Stimulated activated CD4-positive, alpha-beta T cell treated with anti-CD3 and anti-CD28 coated beads, Interleukin-4, amount 100 ng/mL, for 24 hours (primary cell): ENCODE data around the gene SNRNP200.

Experiments
- DNase-seq: peaks from one replicate; pipeline ENCODE4 v3.0.0-alpha.2; 2020

Gene SNRNP200

DNA sequence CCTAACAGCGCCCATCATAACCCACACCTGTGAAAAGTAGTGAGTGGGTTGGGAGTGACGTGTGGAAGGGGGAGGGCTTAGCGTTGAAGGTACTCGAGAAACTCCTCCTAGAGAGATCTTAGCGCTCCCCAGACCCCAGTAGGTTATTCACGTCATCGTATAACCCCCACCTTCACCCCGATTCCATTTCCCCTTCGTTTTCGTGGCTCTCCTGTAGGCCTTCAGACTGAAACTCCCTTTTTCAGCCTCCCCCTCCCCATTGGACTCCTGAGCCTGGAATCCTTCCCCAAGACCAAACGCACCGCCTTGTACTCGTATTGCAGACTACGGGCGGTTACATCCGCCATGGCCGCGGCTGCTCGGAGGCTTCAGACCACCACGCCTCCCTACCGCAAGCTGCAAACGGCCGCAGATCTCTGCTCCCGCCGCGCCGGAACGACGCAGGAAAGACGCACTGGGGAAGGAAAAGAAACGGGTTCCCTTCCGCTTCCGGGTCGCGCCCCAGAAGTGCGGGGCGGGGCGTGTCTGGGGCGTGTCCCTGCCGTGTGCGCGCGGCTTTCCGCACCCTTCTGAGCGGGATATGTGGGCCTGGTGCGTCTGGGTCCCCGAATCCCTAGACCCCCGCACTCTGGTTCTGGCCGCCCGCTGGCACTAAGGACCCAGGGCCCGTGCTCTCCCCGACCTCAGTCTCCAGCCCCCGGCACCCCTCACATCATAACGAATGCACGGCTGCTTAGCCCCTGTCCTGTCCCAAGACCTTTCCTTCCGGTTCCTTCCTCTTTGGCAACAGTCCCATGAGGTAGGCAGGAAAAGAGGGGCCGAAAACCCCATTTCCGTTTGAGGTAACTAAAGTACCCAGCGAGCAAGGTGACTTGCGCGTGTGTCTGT, at the start of gene SNRNP200:
SNRNP200 (minus strand) TSS at position 456 of the 888 bp plus-strand sequence; CDS start at position 347, 109 bp downstream.
- DNase-seq = peak; percentile 92

DNA sequence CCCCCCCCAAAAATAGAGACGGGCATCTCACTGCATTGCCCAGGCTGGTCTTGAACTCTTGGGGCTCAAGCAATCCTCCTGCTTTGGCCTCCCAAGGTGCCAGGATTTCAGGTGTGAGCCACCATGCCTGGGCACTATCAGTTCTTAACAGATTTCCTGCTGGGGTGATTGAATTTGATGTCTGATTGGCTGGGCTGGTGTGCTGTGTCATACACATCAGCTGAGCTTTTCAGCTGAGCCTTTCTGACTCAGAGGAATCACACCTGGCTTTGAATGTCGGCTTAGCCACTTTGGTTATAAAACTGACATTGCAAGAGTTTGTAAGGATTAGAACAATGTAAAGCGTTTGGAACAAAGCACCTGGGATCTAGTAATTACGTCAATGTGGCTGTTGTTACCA, 49.1 kb upstream of the SNRNP200 start:
- no peak for DNase-seq

DNA sequence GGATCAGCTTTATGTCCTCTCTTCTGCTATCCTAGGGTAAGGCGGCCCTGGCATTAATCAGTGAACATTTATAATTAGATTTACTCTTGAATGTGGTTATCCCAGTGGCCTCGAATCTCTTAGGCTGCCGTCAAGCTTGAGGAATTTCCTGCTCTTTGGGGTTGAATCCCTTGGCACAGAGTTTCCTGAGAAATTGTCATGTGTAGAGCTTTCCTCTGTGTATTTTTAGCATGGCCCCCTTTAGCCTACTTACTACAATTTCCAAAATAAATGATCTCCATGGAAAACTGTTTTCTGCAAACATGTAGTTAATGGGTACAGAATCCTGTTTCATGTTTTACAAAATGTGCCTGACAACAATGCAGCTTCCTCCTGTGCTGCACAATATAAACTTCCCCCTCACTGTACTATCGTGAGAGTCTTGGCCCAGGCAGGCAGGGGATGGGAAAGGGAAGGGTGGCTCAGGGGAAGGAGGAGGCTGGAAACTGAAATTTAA, 48.3 kb upstream of the SNRNP200 start:
- DNase-seq = no peak

DNA sequence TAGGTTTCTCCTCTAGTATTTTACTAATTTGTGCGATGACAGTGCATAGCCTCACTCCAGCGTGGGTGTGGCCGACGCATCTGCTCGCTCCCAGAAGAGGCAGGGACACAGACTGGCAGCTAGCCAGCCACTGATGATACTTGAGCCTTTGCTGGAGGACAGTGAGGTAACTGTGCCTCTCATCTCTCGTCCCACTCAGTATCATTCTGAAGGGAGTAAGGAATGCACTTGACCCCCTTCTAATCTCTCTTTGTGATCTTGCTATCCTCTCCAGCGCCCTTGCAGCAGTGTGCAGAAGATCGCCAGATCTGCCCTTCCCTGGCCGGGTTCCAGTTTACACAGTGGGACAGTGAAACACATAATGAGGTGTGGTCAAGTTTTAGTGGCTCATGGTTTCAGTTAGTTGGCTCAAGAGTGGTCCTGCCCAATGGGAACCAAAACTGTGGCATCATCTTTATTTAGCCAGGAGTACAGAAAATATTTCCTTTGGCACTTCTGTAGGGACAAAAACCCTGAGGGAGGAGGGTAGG, 47.8 kb upstream of the SNRNP200 start:
- no peak for DNase-seq

DNA sequence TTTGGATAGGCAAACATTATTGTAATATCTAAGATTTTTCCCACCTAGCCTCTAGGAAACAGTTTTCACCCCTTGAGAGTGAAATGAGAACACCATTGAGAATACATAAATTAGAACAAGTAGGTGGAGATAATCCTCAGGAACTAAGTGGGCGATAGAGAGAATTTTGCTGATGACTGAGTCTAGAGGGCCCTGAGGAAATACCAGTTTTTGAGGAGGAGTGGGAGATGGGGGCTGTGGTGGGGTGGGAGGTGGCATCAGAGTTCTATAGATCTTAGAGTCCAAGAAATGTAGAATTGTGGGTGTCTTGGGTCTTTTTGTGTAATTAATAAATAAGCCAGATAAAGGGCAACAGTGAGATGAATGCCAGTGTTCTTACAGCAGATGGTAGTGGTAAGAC, 42.0 kb upstream of the SNRNP200 start:
- DNase-seq = no peak

DNA sequence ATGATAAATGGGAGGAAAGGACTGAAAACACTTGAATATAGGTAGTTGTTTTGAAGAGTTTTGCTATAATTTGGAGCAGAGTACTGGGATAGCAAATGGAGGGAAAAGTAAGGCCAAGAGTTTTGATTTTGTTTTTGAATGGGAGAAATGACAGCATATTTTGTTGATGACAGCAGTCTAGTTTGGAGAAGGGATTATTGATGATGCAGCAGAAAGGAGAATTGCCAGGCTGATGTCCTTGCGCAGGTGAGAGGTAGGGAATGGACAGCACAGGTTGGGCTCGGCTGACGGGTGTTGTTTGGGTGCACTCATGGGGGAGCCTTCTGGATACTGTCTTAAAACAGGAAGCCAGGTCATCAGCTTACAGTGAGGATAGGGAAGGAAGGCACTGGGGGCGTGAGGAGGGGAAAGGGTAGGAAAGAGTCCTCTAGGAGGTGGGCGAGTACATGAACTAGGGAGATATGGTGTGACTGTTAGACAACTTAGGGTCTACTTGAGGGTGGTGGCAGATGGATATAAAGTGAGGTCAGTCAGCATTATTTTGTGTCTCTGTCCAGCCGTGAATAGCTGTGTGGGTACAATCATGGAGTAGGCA, 40.6 kb upstream of the SNRNP200 start:
- no peak for DNase-seq

DNA sequence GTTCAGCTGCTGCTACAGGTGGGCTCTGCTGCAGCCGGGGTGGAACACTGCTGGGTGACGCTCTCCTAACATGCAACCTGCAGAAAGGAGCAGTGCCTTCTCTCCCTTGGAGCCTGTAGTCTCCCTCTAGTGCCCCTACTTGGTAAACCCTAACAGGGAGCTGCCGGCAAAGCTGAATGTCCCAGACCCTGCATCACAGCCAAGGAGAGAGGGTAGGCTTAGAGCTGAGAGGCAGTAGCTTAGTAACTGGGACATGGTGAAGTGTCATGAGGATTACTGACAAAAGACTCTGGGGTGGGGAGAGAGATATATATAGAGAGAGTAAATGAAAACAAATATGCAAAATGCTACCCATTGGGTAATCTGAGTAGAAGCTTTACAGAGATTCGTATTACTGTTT, 40.1 kb upstream of the SNRNP200 start:
- no peak for DNase-seq

DNA sequence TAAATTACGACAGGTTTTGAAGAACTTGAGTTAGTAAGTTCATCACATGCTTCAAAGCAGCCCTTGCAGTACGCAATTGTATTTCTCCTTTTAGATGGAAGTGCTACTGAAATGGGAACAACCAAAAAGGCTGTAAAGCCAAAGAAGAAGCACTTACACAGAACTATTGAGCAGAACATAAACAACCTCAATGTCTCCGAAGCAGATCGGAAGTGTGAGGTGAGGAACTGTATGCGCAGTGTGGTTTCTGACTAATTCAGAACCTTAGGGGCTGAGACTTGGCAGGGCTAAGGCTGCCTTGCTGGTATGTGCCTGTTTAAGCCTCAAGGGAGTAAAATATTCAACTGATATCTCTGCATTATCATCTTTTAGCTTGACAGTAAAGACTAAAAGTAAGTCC, 38.7 kb upstream of the SNRNP200 start:
- DNase-seq = peak; percentile 60

DNA sequence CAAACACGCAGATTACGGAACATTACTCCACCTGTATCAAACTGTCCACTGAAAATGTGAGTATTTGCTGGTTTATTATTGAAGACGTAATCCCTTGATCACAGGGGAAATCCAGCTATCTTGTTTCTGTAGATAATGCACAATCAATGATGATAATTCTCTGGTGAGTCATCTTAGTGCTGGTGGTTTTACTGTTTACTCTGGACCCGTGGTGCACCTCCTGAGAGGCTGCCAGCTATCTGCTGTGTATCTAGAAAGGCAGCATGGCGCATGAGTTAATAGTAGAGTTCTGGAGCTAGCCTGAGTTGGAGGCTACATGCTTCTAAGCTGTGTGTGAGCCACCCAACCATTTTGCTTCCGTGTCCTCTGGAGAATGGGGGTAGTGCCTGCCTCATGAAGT, 36.7 kb upstream of the SNRNP200 start:
- peak; percentile 59 for DNase-seq

DNA sequence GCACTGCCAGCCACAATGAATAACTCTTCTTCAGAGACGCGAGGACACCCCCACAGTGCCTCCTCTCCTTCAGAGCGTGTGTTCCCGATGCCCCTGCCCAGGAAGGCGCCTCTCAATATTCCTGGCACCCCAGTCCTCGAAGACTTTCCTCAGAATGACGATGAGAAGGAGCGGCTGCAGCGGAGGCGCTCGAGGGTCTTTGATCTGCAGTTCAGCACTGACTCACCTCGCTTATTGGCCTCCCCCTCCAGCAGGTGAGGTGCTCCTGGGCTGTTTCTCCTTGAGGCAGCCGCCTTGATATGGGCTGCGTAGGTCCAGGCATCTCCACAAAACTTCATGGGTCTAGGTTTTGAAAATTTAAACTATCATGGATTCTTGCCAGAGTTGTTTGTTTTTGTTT, 36.3 kb upstream of the SNRNP200 start:
- no peak for DNase-seq

DNA sequence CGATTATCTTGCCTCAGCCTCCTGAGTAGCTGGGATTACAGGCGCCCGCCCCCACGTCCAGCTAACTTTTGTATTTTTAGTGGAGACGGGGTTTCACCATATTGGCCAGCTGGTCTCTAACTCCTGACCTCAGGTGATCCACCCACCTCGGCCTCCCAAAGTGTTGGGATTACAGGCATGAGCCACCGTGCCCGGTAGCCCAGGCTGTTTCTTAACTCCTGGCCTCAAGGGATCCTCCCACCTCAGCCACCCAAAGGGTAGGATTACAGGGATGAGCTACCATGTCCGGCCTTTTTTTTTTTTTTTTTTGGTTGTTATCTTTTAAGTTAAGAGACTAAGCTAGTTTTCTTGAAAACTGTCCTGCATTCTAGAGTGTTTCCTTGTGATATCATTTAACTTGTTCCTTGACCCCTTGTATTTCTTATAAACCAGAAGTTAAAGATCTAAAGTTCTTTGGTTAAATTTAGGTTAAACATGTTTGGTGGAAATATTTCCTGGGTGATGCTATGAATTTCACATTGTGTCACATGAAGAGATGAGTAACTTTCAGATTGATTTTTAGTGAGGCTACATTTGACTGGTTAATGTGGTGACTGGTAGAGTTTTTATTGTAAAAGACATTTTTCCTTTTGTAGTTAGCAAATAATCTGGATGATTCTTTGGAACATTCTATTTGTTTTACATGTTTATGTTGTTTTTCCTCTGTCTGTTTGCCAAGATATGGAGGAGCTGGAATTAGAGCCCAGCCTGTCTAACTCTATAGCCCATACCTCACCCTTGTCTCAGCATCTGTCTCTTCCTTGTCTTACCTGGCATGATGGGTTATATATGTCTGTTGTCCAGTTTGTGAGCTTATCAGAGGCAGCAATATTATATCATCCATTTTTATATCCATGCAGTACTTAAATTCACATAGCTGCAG, 35.4 kb upstream of the SNRNP200 start:
- no peak for DNase-seq

DNA sequence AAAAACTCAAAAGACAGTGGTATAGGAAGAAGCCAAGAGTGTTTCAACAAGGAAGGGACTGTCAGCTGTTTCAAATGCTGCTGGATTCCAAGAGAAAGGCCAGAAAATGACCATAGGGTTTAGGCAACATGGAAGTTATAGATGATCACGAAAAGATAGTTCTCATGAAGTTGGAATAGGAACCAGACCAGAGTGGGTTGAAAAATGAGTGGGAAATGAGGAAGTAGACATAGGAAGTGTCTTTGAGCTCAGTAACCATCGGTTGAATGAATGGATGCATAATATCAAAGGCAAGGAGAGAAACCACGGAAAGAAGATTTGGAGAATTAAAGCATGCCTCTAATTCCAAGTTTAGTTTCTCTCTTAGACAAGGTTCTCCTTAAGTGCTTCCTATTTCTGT, 31.5 kb upstream of the SNRNP200 start:
- DNase-seq = no peak

DNA sequence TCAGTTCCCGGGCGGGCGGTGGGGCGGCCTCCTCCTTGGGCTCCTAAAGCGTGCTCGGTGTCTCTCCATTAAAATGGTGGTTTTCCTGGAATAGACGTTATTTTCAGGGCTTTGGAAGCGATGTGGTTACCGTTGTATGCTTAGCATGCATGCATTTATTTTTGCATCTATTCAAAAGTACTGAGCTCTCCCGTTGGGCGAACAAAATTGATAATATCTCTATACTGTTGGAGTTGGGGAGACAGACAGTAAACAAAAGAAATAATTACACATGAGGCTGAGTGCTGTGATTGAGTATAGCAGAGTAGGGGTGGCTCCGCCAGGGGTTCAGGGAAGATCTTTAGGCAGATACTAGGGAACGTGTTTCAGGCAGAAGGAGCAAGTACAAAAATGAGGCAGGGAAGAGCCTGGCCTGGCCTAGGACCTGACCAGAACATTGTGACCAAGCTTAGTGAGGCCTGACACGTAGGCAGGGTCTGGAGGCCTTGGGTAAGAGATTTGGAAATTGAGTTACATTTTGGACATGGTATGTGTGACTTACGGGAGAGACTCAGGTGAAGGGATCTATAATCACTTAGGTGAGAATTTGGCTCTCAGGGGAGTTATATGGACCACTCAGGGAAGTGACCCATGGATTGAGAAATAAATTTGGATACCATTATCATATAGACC, 30.9 kb upstream of the SNRNP200 start:
- DNase-seq = no peak

DNA sequence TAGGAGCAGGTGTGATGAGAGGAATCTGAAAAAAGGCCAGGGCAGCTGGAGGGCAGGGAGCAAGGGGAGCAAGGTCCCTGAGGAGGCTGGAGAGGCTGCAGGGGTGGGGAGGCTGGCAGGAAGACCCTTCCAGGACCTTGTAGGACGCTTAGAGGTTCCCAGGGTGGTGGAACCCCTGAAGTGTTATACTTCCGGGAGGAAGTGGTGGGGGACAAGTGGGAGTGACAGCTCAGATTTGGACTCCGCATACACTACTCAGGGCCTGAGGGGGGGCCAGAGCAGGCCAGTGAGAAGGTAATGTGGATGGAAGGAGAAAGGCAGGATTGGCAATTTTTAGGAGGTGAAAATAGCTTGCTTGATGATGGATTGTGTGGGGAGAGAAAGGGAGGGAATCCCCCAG, 28.4 kb upstream of the SNRNP200 start:
- DNase-seq = no peak

DNA sequence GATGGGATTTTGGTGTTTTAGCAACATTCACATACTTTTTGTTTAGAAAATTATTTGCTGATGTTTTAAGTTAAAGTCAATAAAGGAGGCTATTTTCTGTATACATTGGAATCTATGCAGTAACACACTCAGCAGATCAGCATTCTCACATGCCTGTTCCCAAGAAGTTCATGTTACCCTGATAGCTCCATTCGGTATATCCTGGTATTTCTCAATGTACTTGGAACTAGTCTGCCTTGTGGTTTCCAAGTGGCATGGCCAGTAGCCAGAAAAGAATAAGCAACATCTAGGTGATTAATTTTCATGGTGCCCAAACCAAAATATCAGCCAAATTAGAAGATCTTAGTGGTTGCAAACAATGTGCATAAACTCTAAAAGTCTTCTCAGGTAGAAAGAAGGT, 25.1 kb upstream of the SNRNP200 start:
- no peak for DNase-seq

DNA sequence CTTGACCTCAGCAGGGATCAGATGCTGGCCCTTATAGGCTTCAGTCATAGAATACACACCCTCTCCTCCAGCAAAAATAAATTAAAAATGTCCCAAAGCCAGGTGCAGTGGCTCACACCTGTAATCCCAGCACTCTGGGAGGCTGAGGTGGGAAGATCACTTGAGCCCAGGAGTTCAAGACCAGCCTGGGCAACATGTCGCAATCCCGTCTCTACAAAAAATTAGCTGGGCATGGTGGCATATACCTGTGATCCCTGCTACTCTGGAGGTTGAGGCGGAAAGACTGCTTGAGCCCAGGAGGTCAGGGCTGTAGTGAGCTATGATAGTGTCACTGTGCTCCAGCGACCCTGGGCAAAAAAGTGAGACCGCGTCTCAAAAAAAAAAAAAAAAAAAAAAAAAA, 24.5 kb upstream of the SNRNP200 start:
- no peak for DNase-seq

DNA sequence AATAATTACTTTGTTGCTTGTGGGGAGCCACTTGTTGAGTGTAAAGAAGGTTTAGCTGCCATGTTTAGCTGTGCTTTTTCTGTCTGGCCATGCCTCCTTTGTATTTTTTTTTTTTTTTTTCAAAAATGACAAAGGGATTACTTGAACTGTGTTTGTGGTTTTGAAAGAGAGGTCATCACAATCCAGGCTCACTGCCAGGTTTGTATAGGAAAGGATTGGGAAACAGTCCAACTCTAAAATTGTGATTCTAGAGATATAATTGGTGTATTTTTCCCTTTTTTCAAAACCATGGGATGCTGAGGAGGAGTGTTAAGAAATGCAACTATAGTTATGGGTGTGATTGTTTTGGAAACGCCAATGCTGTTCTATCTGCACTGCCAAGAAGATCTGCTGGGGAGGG, 24.1 kb upstream of the SNRNP200 start:
- no peak for DNase-seq

DNA sequence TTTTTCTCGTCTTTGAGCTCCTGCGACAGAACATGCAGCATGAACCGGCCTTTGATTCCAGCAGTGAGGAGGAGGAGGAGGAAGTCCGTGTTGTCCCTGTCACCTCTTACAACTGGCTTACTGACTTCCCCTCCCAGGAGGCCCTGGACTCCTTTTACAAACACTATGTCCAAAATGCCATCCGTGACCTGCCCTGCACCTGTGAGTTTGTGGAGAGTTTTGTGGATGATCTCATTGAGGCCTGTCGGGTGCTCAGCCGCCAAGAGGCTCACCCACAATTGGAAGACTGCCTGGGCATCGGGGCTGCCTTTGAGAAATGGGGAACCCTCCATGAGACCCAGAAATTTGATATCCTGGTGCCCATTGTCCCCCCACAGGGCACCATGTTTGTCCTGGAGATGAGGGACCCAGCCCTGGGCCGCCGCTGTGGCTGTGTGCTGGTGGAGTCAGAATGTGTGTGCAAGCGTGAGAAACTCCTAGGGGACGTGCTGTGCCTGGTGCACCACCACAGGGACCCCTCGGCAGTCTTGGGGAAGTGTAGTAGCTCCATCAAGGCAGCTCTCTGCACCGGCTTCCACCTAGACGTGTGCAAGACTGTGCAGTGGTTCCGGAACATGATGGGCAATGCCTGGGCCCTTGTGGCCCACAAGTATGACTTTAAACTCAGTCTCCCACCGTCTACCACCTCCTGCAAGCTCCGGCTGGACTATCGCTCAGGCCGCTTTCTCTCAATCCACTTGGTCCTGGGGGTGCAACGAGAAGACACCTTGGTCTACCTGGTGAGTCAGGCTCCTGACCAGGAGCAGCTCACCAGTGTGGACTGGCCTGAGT, 21.9 kb upstream of the SNRNP200 start:
- no peak for DNase-seq

DNA sequence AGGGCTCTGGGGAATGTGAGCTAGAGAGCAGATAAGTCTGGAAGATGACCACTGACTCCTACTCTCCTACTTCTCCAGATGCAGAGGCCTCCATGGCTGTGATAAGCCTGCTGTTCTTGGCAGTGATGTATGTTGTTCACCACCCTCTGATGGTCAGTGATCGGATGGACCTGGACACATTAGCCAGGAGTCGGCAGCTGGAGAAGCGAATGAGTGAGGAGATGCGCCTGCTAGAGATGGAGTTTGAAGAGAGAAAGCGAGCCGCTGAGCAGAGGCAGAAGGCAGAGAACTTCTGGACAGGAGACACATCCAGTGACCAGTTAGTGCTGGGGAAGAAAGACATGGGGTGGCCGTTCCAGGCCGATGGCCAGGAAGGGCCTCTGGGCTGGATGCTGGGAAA, 21.2 kb upstream of the SNRNP200 start:
- DNase-seq = no peak

DNA sequence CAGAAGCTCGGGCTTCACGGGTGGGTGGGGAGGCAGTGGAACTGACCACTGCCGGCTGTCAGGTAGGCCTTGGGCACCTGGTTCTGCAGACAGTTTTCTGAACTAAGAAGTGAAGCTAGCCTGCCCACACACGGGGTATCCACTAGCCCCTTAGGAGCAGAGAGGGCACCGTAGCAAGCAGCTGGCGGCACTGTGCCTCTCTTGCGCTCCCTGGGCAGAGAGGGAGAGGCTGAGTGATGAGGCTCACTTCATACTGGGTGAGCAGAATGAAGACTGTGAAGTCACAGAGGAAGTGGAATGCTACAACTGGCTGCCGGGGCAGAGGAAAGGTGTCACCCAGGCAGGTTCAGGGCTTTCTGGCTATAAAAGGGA, 20.5 kb upstream of the SNRNP200 start:
- peak; percentile 38 for DNase-seq

DNA sequence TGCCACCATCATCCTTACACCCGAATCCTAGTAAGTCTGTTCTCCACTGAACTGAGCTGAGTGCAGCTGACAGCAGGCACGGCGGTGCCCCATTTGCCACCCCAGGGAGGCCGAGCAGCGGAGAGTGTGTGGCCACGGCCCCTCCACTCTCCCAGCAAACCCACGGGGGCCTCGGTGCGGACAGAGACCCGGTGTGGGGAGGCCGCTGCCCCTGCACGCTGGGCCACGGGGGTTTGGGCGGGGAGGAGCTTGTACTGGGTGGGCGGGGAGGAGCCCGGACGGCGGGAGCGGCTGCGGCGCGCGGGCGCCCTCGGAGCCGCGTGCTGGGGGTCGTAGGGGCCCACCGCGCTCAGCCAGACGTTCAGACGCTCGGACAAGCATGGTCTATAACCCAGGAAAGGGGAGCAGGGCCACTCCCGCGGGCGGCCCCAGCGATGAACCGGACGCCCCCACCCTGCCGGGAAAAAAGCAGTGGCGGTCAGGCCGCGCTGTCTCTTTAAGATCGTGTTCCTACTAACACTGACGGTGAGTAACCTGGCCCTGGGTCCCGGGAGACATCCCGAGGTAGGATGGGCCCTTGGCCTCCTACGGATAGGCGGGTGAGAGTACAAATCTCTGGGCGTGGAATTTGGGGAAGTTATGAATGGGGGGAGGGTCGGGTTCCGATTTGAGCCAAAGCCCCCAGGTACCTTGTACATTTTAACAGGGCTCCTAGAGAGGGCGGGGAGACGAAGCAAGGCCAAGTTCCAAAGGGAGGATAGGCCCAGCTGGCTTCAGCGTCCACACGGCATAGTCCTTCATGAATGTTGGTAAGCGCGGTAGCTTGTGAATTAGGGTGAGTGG, 19.9 kb upstream of the SNRNP200 start, which contains the start of gene ITPRIPL1:
ITPRIPL1 (plus strand) TSS at position 277 of the 843 bp plus-strand sequence; CDS start at position 800, 523 bp downstream.
- DNase-seq = peak; percentile 34
